Stimulated activated CD8-positive, alpha-beta memory T cell treated with anti-CD3 and anti-CD28 coated beads, Interleukin-4, amount 100 ng/mL, for 48 hours (primary cell): ENCODE data around the gene C1orf122.
A peak's percentile ranks its signal among the peaks of the same experiment; 100 is the strongest.

ENCODE experiments used
- DNase-seq: peaks from one replicate; pipeline ENCODE4 v3.0.0-alpha.2; 2020

The C1orf122 gene

GRCh38 chr1:37802439-37802838 lies 5.2 kb upstream of the C1orf122 start:
- DNase-seq: no peak

GRCh38 chr1:37807220-37807554 lies 403 bp upstream of the C1orf122 start:
- DNase-seq: no peak

GRCh38 chr1:37808369-37809319 lies 1.1 kb downstream of the C1orf122 start:
- DNase-seq: no peak

- no peak for DNase-seq
These were observed 2.4 kb downstream of the C1orf122 start for GRCh38 chr1:37809942-37810341.

GRCh38 chr1:37811027-37811655 lies 3.6 kb downstream of the C1orf122 start:
- DNase-seq: peak; percentile 78

GRCh38 chr1:37813529-37814145 lies 6.0 kb downstream of the C1orf122 start:
- no peak for DNase-seq

- DNase-seq: no peak
These were observed 6.7 kb downstream of the C1orf122 start for GRCh38 chr1:37814252-37814651.

- no peak for DNase-seq
These were observed 9.9 kb downstream of the C1orf122 start for GRCh38 chr1:37817481-37817880.

GRCh38 chr1:37821481-37821880 lies 13.9 kb downstream of the C1orf122 start:
- no peak for DNase-seq

GRCh38 chr1:37822906-37823815 lies 15.6 kb downstream of the C1orf122 start:
- DNase-seq: no peak

- no peak for DNase-seq
These were observed 16.4 kb downstream of the C1orf122 start for GRCh38 chr1:37824001-37824400.

GRCh38 chr1:37825506-37825905 lies 17.9 kb downstream of the C1orf122 start:
- no peak for DNase-seq

GRCh38 chr1:37828410-37829074 lies 21.0 kb downstream of the C1orf122 start:
- no peak for DNase-seq

- DNase-seq: no peak
These were observed 23.5 kb downstream of the C1orf122 start for GRCh38 chr1:37831109-37831508.

GRCh38 chr1:37831809-37832208 lies 24.2 kb downstream of the C1orf122 start:
- no peak for DNase-seq

GRCh38 chr1:37836788-37837187 lies 29.2 kb downstream of the C1orf122 start:
- no peak for DNase-seq

- no peak for DNase-seq
These were observed 32.1 kb downstream of the C1orf122 start for GRCh38 chr1:37839676-37840075.

- DNase-seq: no peak
These were observed 33.1 kb downstream of the C1orf122 start for GRCh38 chr1:37840711-37841110.

GRCh38 chr1:37841652-37842051 lies 34.1 kb downstream of the C1orf122 start:
- no peak for DNase-seq

- no peak for DNase-seq
These were observed 36.9 kb downstream of the C1orf122 start for GRCh38 chr1:37844536-37844935.

- no peak for DNase-seq
These were observed 37.6 kb downstream of the C1orf122 start for GRCh38 chr1:37845049-37845646.

GRCh38 chr1:37845786-37846185 lies 38.2 kb downstream of the C1orf122 start:
- DNase-seq: no peak
